ENCODE data around the gene ARHGEF17. TPM values are rescaled to one million over a fixed set of nuclear protein-coding genes. Genes with fewer than 3 reads are reported as not detected.

ARHGEF17 gene
- total and polyA plus RNA-seq, 9 donors, result 23.8 to 64.4 (median 49.0) TPM

DNA sequence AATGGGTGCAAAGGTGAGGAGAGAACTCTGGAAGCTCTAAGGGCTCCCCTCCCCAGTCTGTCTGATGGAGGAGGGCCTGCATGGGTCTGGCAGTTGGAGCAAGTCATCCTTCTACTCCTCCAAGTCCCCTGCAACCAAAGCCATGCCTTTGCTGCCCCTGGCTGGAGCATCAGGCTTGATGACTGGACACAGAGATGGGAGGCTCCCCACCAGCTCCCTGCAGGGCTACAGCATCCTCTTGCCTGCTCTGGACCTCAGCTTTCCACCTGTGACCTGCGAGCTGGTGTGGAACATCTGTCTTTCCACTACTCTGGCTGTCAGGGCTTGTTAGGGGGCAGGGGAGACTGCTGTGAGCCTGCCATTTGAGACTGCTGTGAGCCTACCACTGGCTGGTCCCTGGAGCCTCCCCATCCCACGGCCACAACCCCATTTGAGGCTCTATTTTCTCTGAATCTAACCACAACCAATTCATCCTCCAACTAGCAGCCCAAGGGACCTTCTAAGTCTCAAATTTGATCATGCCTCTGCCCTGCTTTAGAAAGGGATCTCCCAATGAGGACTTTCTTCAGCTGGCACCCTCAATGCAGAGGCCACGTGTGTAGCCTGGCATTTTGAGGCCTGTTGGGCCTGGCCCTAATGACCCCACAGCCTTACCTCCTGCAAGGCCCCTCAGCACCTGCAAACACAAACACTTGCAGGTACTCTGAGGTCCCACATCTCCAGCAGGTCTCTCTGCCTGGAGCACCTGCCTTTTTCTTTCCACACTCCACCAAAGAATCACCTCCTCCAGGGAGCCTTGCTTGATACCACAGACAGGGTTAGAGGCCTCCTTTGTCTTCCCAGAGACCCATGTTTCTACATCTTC, 26.0 kb upstream of the ARHGEF17 start:
- DNase-seq, result no peak
- H3K4me3 ChIP-seq (ENCODE audit: low read length), result no peak overlapping the region
- no peaks in the 10 kb centered on the region for H3K27me3 ChIP-seq (ENCODE audit: control insufficient read depth, insufficient read depth, low read length)
- peaks cover 10% of the 10 kb centered on the region for H3K4me1 ChIP-seq (ENCODE audit: control insufficient read depth, insufficient read depth, low read length)
- peak overlapping the region; percentile 20 for H3K27ac ChIP-seq (ENCODE audit: low read length)
- 59% methylated on average over 2 of the region's 3 CpGs for WGBS (ENCODE audit: insufficient coverage)
- no peaks in the 10 kb centered on the region for H3K9me3 ChIP-seq (replicated peaks; ENCODE audit: control insufficient read depth, low read depth, low read length)
- H3K36me3 ChIP-seq (ENCODE audit: control insufficient read depth, insufficient read depth, low read length), result no peaks in the 10 kb centered on the region

DNA sequence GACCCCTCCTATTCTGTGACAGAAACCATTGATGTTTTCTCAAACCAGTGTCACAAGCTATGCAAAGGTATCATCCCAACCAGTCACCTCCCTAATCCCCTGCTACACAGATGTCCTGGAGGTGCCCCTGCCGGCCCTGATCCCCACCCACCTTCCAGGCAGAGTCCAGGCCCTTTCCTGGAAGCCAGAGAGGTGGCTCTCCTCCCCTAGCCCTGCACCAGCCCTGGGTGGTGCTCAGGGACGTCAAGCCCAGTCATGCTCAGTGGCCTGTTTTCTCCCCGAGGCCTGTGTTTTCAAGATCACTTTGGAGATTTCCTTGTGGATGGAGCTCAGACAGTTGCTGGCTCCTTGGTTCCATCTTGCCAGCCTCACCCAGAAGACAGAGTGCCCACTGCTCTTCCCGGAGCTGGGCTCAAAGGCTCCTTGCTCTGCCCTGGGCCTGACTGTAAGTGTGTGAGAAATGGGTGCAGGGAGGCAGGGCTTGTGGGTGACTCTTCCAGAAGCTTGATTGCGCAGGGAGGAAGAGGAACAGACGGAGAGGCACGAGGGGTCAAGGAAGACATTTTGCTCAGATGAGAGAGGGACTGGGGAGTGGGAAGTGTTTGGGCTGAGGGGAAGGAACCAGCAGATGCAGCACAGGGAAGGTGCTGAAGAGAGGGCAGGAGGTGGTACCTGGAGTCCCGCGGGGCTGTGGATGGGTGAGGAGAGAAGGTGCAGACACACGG, 24.6 kb upstream of the ARHGEF17 start:
- H3K9me3 ChIP-seq (replicated peaks; ENCODE audit: control insufficient read depth, low read depth, low read length), result no peaks in the 10 kb centered on the region
- no peaks in the 10 kb centered on the region for H3K27me3 ChIP-seq (ENCODE audit: control insufficient read depth, insufficient read depth, low read length)
- H3K36me3 ChIP-seq (ENCODE audit: control insufficient read depth, insufficient read depth, low read length), result no peaks in the 10 kb centered on the region
- H3K4me1 ChIP-seq (ENCODE audit: control insufficient read depth, insufficient read depth, low read length), result peaks cover 22% of the 10 kb centered on the region
- no peak overlapping the region for H3K4me3 ChIP-seq (ENCODE audit: low read length)
- DNase-seq, result no peak
- WGBS (ENCODE audit: insufficient coverage), result 60% methylated on average over 10 of the region's 10 CpGs
- H3K27ac ChIP-seq (ENCODE audit: low read length), result no peak overlapping the region

- DNase-seq, result no peak
- H3K4me3 ChIP-seq (ENCODE audit: low read length), result no peak overlapping the region
- no peaks in the 10 kb centered on the region for H3K27me3 ChIP-seq (ENCODE audit: control insufficient read depth, insufficient read depth, low read length)
- 72% methylated on average over 3 of the region's 3 CpGs for whole genome bisulfite sequencing (ENCODE audit: insufficient coverage)
- no peak overlapping the region for H3K27ac ChIP-seq (ENCODE audit: low read length)
- H3K9me3 ChIP-seq (replicated peaks; ENCODE audit: control insufficient read depth, low read depth, low read length), result no peaks in the 10 kb centered on the region
- no peaks in the 10 kb centered on the region for H3K36me3 ChIP-seq (ENCODE audit: control insufficient read depth, insufficient read depth, low read length)
- H3K4me1 ChIP-seq (ENCODE audit: control insufficient read depth, insufficient read depth, low read length), result peaks cover 28% of the 10 kb centered on the region
These were observed 24.0 kb upstream of the ARHGEF17 start for GRCh38 chr11:73284106-73284505.

DNA sequence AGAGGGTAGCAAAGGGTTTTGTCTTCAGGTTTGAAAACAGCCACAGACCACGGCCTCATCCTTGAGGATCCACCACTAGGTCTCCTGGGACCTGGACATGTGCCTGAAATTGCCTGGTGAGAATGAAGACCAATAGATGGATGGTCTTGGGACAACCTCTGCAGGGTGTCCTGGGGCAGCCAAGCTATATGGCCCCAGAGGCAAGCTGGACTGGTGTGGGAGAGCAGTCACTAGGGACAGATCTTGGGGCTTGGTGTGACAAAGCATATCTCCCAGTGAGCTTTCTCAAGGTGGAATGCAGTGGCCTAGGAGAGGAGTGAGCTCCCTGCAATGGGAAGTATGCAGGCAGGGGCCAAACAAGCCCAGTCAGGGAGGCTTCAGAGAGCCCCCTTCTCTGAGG, 22.4 kb upstream of the ARHGEF17 start:
- Histone ChIP-seq H3K36me3 (ENCODE audit: control insufficient read depth, insufficient read depth, low read length) (no peaks in the 10 kb centered on the region), H3K9me3 (replicated peaks; ENCODE audit: control insufficient read depth, low read depth, low read length) (no peaks in the 10 kb centered on the region), H3K4me1 (ENCODE audit: control insufficient read depth, insufficient read depth, low read length) (peaks cover 34% of the 10 kb centered on the region), H3K4me3 (ENCODE audit: low read length) (no peak overlapping the region), H3K27ac (ENCODE audit: low read length) (no peak overlapping the region), H3K27me3 (ENCODE audit: control insufficient read depth, insufficient read depth, low read length) (no peaks in the 10 kb centered on the region)
- DNase-seq, result no peak
- 82% methylated on average over 1 of the region's 1 CpG for WGBS (ENCODE audit: insufficient coverage)

- peaks cover 30% of the 10 kb centered on the region for H3K4me1 ChIP-seq (ENCODE audit: control insufficient read depth, insufficient read depth, low read length)
These were observed 21.8 kb upstream of the ARHGEF17 start for GRCh38 chr11:73286240-73286810.

DNA sequence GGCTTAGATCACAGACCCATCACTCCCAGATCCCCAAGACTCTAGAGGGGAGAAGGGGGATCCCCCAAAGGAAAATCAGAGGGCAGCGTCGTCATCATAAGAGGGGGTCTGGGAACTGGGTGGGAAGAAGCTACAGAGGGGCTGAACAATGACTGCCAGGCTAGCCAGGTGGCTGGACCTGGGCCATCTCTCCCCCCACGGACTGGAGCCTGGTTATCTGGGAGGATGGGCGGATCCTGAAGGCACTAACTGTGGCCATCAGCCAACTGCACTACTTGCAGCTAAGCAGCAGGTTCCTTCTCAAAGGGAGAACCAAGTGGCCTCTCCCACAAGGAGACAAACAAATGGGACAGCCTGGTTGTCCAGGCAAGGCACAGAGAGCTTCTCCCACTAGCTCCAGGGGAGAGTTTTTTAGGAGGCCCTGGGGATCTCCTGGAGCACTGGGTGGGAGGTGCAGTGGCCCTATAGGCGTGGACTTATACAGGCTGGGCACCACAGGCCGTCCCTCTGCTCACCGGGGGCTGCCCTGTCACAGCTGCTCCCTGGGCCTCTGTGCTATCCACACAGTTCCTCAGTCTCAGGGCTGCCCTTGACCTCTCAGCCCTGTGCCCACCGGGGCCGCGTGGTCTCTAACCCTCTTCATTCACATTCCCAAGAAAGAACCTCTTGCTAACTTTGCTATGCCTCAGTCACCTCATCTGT, 20.5 kb upstream of the ARHGEF17 start:
- Histone ChIP-seq H3K27ac (ENCODE audit: low read length) (no peak overlapping the region), H3K4me1 (ENCODE audit: control insufficient read depth, insufficient read depth, low read length) (peaks cover 32% of the 10 kb centered on the region), H3K4me3 (ENCODE audit: low read length) (no peak overlapping the region), H3K9me3 (replicated peaks; ENCODE audit: control insufficient read depth, low read depth, low read length) (no peaks in the 10 kb centered on the region), H3K36me3 (ENCODE audit: control insufficient read depth, insufficient read depth, low read length) (no peaks in the 10 kb centered on the region), H3K27me3 (ENCODE audit: control insufficient read depth, insufficient read depth, low read length) (no peaks in the 10 kb centered on the region)
- 67% methylated on average over 5 of the region's 10 CpGs for WGBS (ENCODE audit: insufficient coverage)
- DNase-seq, result no peak

More at GRCh38 chr11:73286240-73286810, 21.8 kb upstream of the ARHGEF17 start:
- Histone ChIP-seq H3K27me3 (ENCODE audit: control insufficient read depth, insufficient read depth, low read length) (no peaks in the 10 kb centered on the region), H3K4me3 (ENCODE audit: low read length) (no peak overlapping the region), H3K36me3 (ENCODE audit: control insufficient read depth, insufficient read depth, low read length) (no peaks in the 10 kb centered on the region), H3K9me3 (replicated peaks; ENCODE audit: control insufficient read depth, low read depth, low read length) (no peaks in the 10 kb centered on the region), H3K27ac (ENCODE audit: low read length) (no peak overlapping the region)
- 60% methylated on average over 1 of the region's 9 CpGs for WGBS (ENCODE audit: insufficient coverage)
- DNase-seq, result no peak

GRCh38 chr11:73288192-73288872, 19.7 kb upstream of the ARHGEF17 start:
- 65% methylated on average over 3 of the region's 5 CpGs for WGBS (ENCODE audit: insufficient coverage)
- Histone ChIP-seq H3K27me3 (ENCODE audit: control insufficient read depth, insufficient read depth, low read length) (no peaks in the 10 kb centered on the region), H3K4me1 (ENCODE audit: control insufficient read depth, insufficient read depth, low read length) (peaks cover 36% of the 10 kb centered on the region), H3K27ac (ENCODE audit: low read length) (peak overlapping the region; percentile 76), H3K9me3 (replicated peaks; ENCODE audit: control insufficient read depth, low read depth, low read length) (no peaks in the 10 kb centered on the region), H3K4me3 (ENCODE audit: low read length) (no peak overlapping the region), H3K36me3 (ENCODE audit: control insufficient read depth, insufficient read depth, low read length) (no peaks in the 10 kb centered on the region)
- DNase-seq, result peak; percentile 61

DNA sequence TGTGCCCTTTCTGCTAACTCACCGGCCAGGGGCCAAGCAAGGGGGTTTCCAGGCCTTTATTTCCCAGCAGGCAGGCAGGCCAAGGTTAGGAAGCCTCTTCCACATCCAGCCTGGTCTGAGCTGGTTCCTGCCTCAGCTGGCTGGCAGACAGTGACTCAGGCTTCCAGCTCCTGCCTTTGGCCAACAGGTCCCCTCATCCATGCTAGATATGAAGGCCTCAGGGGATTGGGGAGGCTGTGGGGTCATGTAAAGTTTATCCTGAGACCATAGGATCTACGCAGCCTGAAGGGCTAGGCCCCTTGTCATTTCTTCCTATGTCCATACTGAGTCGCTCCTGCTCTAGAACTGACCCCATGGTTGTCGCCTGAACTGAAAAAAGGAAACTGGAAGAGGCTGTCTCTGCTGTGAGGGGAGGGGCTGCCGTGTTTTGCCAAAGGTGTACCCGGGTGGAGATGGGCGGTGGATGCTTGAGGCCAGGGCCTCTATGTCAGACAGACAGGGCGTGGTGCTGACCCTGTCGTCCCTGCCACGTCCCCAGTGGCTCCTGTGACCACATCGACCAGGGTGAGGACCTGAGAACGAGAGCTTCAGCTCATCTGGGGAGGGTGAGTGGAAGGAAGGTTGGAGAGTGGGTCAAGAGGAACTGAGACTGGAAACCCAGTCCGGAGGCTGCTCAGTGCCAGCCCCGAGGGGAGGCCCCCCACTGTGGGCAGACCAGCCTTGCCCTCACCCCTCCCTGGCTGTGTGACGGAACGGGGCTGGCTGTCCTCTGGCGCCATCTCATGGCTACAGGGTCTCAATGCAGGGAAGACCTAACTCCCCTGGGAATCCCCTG, 19.0 kb upstream of the ARHGEF17 start:
- Histone ChIP-seq H3K4me1 (ENCODE audit: control insufficient read depth, insufficient read depth, low read length) (peaks cover 36% of the 10 kb centered on the region), H3K27ac (ENCODE audit: low read length) (peak overlapping the region; percentile 76), H3K27me3 (ENCODE audit: control insufficient read depth, insufficient read depth, low read length) (no peaks in the 10 kb centered on the region), H3K36me3 (ENCODE audit: control insufficient read depth, insufficient read depth, low read length) (no peaks in the 10 kb centered on the region), H3K9me3 (replicated peaks; ENCODE audit: control insufficient read depth, low read depth, low read length) (no peaks in the 10 kb centered on the region), H3K4me3 (ENCODE audit: low read length) (peak overlapping the region; percentile 33)
- peak; percentile 85 for DNase-seq
- 11% methylated on average over 12 of the region's 17 CpGs for WGBS (ENCODE audit: insufficient coverage)

GRCh38 chr11:73290536-73290935, 17.5 kb upstream of the ARHGEF17 start:
- 90% methylated on average over 4 of the region's 4 CpGs for WGBS (ENCODE audit: insufficient coverage)
- H3K4me1 ChIP-seq (ENCODE audit: control insufficient read depth, insufficient read depth, low read length), result peaks cover 36% of the 10 kb centered on the region

More at GRCh38 chr11:73290536-73290935, 17.5 kb upstream of the ARHGEF17 start:
- Histone ChIP-seq H3K4me3 (ENCODE audit: low read length) (no peak overlapping the region), H3K36me3 (ENCODE audit: control insufficient read depth, insufficient read depth, low read length) (no peaks in the 10 kb centered on the region), H3K27me3 (ENCODE audit: control insufficient read depth, insufficient read depth, low read length) (no peaks in the 10 kb centered on the region), H3K27ac (ENCODE audit: low read length) (no peak overlapping the region), H3K9me3 (replicated peaks; ENCODE audit: control insufficient read depth, low read depth, low read length) (no peaks in the 10 kb centered on the region)
- DNase-seq, result no peak
